TTC549 (cell line): Measurements from ENCODE around the gene TMEM179.
"Not testable (repeated sequence)": the region's sequence is repeated elsewhere in the genome, so short reads cannot be mapped to it uniquely, and the experiment has no call there.

Source experiments
- FAIRE-seq: peaks from 2 replicates; lab custom pipeline; 2012; peaks lifted over from hg19 to GRCh38; lab: Jason Lieb, UNC

Gene TMEM179

DNA sequence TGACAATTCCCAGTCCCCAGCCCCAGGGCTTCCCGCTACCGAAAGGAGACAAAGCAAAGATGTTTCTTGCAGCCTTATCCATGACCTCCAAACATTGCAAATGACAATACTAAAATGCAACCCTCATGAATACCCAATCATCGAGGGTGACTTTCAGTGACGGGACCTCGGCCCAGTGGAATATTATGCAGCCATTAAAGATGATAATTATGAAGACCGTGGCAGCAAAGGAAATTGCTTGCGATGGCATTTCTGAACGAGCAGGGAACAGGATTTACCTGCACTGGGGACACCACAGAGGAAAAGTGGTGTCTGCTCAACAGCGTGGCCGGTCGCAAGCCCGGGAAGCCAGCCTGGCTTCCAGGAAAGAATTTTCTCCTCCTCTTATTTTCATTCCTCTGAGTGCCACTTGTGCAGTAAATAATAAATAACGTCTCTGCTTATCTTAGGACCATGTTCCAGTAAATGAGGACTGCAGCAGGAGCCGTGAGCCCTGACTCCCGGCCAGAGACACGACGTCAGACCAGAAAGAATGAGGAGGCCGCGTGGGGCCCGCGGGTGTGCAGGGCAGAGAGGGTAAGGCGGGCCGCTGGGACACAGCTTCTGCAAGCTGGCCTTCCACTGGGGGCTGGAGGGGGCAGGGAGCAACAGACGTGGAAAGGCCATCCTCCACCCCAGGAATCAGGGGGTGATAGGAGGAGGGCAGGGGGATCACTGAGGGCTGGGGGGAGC lies 18.4 kb downstream of the TMEM179 start:
- FAIRE-seq: no peak

DNA sequence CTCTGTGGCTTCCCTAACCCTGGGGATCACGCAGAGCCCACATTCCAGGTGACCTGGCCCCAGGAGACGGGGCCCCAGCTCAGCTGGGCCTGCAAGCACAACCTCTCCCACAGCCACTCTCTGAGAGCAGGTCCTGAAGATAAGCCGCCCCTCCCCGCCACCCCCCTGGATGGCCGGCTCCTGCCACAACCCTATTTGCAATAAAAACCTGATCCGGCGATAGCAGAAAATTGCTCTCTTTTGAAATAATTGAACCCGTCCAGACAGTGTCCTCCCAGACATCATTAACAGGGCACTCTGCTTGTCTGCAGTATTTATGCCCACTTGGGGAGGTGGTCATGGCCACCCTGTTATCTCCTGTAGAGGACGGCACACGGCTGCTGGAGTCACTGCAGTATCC lies 20.0 kb downstream of the TMEM179 start:
- no peak for FAIRE-seq

DNA sequence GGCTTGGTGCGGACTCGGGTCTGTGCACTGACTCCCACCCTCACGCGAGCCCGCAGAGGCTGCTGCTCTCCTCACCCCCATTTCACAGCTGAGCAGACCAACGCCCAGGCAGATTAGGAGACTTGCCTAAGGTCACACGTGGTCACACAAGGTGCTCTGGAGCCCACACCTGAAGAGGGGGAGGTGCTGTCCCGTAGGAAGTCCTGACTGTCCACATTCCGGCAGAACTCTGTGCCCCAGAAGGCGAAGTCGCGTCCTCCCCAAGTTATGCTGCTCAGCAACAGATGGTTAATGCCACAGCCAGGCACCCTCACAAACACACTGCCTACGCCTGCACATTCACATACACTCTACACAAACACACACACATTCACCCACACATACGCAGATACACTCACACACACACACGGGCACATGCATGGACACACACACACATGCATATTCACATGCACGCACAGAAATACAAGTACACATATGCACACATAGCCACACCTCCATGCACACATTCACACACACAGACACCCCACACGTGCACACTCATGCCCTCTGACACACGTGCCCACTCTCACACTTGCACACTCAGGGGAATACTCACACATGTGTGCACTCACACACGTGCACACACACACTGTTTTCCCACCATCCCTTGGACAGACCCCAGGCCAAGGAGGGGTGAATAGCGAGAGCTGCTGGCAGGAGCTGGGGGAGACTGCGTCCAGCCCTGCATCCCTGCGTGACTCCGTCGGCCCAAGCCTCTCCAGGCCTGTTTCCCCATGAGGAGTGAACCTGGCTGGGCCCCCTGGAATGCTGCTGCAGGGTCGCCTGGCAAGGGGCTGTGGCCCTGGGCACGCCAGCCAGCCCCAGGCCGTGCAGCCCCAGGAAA lies 20.9 kb downstream of the TMEM179 start:
- no peak for FAIRE-seq

DNA sequence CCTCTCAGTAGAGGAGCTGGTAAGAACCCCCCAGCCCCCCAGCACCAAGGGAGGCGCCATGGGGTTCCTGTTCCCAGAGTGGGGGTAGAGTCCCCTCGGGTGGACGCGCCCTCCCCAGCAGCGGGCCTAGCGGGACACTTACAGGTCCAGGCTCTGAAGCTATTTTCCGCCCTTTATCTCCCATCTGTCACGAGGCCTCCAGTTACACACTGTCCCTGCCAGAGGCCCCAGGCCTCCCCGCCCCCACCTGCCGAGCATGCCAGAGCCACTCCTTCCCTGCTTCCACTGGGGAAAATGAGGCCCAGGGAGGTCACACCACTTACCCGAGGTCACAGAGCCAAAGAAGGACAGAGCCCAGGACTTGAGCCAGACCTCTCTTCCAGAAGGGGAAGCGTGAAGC lies 21.9 kb downstream of the TMEM179 start:
- no peak for FAIRE-seq

DNA sequence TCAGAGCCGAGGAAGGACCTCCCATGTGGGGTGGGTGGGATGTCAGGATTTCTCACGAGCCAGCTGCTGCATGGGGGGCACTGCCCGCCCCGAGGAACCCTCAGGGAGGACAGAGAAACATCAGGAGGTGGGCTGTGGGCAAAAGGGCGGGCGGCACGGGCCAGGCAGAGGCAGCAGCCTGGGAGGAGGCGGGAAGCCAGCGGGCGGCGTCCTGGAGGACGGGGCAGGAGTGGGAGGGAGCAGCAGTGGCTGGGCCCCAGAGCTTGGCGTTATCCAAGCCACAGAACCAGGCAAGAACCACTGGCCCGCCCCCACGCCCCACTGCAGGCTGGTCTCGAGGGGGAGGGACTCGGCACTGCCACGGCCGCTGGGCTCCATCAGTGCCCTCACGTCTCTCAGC lies 22.6 kb downstream of the TMEM179 start:
- FAIRE-seq: no peak

DNA sequence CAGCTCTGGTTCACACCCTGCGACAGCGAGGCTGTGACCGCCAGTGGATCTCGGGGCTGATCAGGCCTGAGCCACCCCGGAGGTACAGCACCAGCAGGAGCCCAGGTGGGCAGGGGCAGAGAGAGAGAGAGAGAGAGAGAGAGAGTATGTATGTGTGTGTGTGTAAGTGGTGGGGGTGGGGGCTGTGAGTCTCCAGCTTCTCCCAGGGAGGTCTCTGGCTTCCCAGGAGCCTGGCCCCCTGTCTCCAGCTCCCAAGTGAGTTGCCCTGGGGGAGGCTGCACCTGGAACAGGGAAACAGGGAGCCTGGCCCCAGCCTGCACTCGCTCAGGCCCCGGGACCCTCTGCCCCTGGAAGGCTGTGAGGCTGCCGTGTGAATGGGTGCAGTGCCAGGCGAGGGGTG lies 23.1 kb downstream of the TMEM179 start:
- no peak for FAIRE-seq

DNA sequence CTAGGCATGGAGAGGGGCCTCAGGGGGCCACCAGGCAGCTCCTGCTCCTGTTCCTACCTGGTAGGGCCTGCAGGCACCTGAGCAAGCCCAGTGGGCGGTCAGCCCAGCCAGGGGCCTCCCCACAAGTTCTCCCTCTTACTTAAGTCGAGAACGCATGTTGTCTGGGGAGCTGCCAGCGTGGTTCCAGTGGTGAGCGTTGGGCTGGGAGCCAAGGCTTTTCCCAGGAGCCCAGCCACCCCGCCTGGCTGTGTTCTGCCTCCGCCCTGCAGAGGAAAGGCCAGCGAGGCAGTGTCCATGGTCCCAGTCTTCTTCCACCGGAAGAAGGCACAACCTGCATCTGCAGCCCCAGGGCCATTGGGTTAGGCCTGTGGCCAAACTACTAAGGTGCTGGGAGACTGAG lies 23.6 kb downstream of the TMEM179 start:
- FAIRE-seq: no peak

DNA sequence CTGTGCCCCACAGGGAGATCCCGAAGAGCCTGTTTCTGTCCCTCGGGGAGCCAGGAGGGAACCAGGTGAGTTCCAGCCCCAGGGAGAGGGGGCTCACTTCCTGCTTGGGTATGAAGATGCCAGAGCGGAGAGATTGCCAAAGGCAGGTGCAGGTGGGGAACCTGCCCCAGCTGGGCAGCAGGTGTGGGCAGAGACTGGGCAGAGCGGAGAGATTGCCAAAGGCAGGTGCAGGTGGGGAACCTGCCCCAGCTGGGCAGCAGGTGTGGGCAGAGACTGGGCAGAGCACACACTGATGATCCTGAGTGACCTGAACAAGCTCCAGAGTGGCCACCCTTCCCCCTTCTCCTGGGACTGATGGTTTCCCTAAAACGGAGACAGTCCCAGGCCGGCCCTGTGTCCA lies 24.6 kb downstream of the TMEM179 start:
- not testable (repeated sequence) for FAIRE-seq

DNA sequence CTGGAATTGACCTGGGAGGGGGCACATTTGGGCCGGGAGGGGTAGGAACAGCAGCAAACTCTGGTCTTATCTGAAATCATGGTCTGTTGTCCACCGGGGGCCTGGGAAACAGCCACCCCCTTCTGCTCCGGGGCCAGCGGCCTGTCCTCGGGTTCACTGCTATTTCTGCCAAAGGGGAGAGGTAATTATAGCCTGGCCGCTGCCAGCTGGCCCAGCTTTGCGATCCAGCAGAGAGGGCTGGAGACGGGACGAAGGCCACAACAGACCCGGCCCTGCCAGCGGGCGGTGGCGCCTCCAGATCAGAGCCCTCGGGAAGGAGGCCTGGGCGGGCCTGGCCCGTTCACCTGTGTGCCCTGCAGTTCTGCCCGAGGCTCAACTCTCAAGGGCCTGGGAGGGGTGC lies 25.1 kb downstream of the TMEM179 start, which contains the start of gene C14orf180:
C14orf180 (plus strand) TSS at position 258 of the 400 bp plus-strand sequence. CDS start 6,667 bp downstream, outside the sequence.
- FAIRE-seq: no peak

DNA sequence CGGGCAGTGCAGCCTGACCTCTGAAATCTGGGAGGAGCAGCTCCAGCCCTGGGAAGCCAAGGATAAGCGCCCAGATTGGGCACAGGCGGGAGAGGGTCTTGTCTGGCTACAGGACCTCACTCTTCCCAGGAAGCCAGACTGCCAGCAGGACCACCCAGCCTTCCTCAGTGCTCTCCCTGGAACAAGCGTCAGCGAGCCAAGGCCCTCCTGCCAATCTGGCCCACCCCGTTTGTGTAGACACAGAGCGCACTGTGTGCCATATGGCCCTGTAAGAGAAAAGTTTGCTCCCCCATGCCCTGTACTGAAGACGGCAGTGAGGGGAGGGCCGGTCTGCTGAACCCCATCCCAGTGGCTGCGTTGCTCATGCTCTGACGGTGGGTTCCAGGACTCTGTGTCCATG lies 26.3 kb downstream of the TMEM179 start:
- FAIRE-seq: no peak

DNA sequence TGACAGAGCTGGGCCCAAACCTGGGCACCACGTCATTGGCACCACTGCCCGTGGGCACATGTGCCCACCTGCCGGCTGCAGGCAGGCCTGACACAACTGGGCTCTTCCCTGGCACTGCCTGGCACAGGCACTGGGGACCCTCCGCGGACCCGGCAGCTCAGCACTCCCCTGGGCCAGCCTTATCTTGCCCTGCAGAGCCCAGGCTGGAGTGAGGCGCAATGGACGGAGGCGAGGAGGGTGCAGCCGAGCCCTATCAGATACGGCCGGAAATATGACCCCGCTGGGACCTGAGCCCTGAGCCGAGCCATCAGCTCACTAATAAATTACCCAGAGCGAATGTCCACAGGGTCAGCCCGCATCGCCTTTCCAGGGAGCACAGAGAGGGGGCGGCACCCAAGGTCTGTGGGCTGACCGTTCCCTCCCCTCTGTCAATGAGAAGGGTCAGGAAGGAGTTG lies 26.7 kb downstream of the TMEM179 start:
- no peak for FAIRE-seq

DNA sequence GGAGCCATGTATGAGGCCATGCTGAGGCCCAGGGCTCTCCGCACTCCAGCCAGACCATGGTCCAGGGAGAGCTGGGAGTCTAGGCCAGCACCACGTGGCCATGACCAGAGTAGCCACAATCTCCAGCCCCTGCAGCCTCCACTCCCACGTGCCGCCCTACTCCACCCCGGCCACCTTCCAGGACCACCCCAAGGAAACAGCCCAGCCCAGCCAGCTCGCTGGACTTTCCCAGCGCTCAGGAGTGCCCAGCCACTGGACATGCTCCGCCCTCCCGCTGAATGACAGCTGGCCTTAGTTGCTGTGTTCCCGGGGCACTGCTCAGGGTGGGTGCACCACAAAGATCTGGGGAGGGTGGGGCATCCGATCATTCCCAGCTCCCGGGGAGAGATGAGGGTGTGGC lies 27.1 kb downstream of the TMEM179 start:
- FAIRE-seq: no peak

DNA sequence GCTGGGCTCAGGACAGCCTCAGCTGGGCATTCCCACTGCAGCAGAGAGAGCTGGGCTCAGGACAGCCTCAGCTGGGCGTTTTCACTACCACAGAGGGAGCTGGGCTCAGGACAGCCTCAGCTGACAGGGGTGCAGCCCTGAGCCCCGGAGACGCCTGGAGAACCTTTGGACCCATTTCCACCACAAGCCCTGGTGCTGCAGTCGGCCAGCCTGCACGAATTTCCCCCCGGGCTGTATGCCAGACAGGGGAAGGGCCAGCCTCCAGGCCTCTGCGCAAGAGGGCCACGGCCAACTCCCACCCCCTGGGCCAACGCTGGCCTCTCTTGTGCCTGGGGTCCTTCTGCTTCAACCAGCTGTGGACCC lies 27.6 kb downstream of the TMEM179 start:
- FAIRE-seq: no peak

DNA sequence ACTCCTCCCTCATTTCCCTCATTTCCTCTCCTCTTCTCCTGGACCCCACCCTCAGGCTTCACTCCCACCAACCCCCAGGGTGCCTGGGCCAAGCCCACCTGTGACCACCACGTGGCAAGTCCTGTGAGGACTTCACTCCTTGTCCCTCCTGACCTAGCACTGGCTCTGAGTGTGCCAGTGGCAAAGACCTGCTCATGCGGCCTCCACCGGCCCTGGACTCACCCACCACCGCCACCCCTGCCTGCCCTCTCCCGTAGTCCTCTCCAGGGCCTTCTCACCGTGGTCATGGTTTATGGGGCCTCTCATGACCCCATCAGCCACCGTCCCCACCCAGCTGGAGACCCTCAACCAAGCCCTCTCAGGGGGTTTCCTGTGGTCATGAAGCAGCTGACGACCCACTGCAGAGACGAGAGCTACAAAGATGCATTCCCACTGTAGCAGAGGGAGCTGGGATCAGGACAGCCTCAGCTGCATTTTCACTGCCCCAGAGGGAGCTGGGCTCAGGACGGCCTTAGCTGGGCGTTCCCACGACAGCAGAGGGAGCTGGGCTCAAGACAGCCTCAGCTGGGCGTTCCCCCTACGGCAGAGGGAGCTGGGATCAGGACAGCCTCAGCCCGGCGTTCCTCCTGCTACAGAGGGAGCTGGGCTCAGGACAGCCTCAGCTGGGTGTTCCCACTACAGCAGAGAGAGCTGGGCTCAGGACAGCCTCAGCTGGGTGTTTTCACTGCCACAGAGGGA lies 28.2 kb downstream of the TMEM179 start:
- no peak for FAIRE-seq

DNA sequence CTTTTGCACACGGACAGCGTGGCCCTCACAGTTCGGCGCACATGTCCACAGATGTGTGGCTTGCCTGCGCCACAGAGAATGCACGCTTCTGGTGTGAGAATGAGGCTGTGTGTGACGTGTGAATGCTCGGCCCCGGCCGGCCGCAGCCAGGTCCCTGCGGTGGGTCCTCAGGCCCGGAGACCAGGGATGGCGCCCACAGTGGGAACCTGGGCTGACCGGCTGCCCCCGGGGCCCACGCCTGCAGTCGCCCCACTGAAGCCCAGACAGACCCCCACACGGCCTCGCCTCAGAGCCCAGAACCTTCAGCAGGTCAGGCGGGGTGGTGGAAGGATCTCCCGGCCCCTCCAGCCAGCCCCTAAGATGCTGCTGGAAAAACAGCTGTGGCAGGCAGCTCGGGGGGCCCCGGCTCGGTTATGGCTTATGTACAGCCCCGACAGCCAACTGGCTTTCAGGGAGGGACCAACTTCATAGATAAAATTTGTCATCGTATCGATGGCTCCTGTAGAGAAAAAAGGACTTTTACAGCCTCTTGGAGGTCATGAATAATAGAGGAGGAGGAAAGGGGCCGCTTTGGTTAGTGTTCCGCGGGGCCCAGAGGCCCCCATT lies 29.5 kb downstream of the TMEM179 start:
- no peak for FAIRE-seq

DNA sequence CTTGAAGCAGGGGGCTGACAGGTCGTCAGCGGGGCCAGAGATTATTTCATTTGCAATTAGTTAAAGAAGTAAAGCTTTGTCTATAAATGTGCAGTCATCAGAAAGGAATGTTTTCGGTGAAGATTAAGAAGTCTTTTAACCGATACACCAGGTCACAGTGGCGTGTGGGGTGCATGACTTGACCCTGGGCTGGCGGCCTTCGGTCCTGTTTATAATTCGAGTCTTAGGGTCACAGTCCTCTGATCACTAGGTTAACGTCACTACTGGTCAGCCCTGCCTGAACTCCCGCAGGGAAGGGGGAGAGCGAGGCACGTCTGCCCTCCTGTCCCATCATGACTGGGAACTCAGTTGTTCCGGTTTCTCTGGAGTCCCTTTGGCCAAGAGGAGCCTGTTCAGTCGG lies 30.0 kb downstream of the TMEM179 start:
- no peak for FAIRE-seq

DNA sequence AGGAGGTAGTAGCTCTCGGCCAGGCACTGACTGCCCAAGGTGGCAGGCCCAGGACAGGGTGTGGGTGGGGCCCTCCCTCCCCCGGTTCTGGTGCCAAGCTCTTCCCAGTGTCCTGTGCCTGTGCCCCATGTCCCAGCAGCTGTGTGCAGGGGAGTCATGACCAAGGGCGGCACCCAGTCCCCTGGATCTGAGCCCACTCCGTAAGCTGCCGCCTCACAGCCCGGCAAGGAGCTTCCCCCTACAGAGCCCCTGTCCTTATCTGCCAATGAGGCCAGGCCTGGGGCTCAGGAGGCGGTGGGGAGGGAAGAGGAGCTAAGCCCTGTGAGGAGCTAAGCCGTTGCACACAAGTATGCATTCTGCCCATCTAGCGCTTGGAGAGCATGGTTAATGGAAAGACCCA lies 30.6 kb downstream of the TMEM179 start:
- FAIRE-seq: no peak

DNA sequence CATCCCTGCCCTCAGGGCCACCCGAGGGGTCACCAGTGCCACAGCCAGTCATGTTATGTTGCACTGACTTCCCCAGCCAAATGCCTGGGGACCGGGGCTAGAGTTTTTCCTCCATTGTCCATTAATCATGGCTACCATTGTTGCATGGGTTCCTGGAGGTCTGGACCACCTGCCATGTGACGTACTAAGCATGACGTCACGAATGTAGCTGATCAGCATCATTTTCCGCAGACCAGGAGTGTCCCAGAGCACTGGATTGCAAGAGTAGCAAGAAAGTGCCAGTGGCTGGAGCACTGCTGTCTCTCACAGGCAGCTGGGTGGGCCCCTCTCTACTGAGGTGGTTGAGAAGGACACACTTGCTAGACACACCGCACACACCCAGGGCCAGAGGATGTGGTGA lies 31.9 kb downstream of the TMEM179 start:
- FAIRE-seq: no peak

DNA sequence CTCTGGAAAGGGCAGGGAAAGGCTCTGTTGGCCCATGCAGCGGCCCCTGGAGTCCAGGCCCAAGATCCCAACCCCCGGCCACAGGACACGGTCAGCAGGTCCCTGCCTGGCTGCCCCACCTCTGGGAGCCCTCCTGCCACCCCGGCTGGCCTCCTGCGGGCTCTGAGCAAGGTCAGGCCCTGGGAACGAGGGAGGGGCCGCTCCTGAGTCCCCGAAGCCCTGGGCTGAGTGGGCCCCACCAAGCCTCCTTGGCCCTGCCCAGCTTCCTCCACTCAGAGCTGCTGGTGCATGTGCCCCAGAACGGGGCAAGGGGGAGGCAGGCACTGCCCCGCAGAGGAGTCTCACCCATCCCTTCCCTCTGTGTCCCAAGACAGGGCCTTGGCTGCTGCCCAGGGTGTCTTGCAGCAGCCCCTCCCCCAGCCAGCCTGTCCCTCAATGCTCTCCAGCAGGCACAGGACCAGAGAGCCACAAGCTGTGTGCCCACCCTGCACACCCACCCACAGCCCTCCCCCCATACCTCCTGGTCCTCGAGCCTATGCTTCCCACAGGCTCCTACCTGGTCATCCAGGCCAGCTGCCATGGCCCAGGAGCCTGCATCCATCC lies 32.4 kb downstream of the TMEM179 start:
- no peak for FAIRE-seq

DNA sequence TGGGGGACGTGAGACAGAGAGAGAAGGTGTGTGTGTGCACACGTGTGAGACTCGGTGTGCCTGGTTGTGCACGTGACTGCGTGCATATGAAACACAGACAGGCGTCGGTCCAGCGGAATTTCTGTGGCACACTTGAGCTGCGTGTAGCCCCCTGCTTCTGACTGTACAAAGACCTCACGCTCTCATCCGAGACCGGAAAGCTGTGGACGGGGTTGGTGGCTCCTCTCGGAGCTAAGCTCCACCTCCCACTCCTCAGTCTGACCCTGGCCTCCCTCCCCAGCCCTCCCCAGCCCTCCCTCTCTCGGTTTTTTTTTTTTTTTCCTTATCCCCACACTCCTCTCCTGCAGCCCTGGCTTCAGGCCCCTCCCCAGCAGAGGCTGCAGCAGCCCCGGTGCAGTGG lies 33.3 kb downstream of the TMEM179 start:
- no peak for FAIRE-seq

DNA sequence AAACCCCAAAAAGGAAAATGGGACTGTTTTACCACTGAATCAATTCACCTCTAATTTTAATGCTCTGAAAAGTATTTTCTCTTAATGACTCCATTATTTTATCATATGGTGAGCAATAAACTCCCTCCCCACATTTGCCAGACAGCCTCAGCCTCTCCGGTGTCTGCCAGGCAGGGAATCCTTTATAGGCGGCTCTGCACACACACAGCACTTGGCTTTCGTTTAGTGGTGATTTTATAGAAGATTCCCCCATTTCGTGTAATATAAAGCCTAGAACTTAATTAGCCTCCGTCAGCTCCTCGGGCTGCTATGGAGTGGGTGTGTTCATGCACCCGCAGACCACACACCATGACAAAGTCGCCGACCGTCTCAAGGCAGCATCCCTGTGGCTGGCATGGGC lies 35.1 kb downstream of the TMEM179 start:
- FAIRE-seq: no peak

DNA sequence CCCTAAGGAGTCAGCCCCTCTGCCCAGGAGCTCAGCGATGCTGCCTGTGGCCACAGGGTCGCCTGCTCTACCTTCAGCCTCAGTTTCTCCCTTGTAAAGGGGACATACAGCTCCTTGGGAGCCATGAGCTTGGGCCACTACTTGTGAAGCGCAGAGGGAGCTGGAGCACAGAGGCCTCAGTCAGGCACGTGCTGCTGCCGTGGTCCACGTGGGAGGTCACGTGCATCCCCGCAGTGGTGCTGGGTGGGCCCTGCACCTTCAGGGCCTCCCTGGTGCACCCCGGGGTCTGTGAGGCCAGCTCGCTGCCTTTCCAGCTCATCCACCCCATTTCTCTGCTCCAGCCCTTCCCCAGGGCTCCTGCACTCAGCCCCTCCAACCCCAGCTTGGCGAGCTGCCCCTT lies 36.0 kb downstream of the TMEM179 start:
- no peak for FAIRE-seq
